Neural progenitor cell (in vitro differentiated cells): ENCODE data around the gene P4HA1. TPM values are rescaled to one million over a fixed set of nuclear protein-coding genes. Genes with fewer than 3 reads are reported as not detected.

Experiments
- DNase-seq: peaks from one replicate; pipeline ENCODE4 v3.0.0-alpha.2; 2016; ENCODE audit warnings: low spot score
- H2AFZ ChIP-seq: fragments of 200-600 bp; sonication (generic); replicated peaks from 2 replicates; pipeline ENCODE4 v1.6.1; 2016; ENCODE audit warnings: antibody characterized with exemption
- H3F3A ChIP-seq: fragments of 200-600 bp; sonication (generic); 2 replicates; pipeline ENCODE4 v1.6.1; 2016; ENCODE audit warnings: antibody characterized with exemption, low read depth
- H3K27ac ChIP-seq: fragments of 200-600 bp; sonication (generic); 2 replicates; pipeline ENCODE4 v1.5.1; 2016; ENCODE audit warnings: mild to moderate bottlenecking
- H3K27me3 ChIP-seq: fragments of 200-600 bp; sonication (generic); 2 replicates; pipeline ENCODE4 v1.6.1; 2016; ENCODE audit warnings: mild to moderate bottlenecking, moderate library complexity
- H3K36me3 ChIP-seq: fragments of 200-600 bp; sonication (generic); 2 replicates; pipeline ENCODE4 v1.5.1; 2016
- H3K4me1 ChIP-seq: fragments of 200-600 bp; sonication (generic); 2 replicates; pipeline ENCODE4 v1.6.1; 2016; ENCODE audit warnings: mixed run types
- H3K4me2 ChIP-seq: fragments of 200-600 bp; sonication (generic); 2 replicates; pipeline ENCODE4 v1.6.1; 2016
- H3K4me3 ChIP-seq: fragments of 200-600 bp; sonication (generic); 2 replicates; pipeline ENCODE4 v1.5.1; 2016
- H3K79me2 ChIP-seq: fragments of 200-600 bp; sonication (generic); 2 replicates; pipeline ENCODE4 v1.6.1; 2016; ENCODE audit warnings: low read depth
- H3K9ac ChIP-seq: fragments of 200-600 bp; sonication (generic); 2 replicates; pipeline ENCODE4 v1.6.1; 2016
- H3K9me3 ChIP-seq: fragments of 200-600 bp; sonication (generic); 2 replicates; pipeline ENCODE4 v1.5.1; 2016; ENCODE audit warnings: low read depth
- H4K20me1 ChIP-seq: fragments of 200-600 bp; sonication (generic); 2 replicates; pipeline ENCODE4 v1.6.1; 2016; ENCODE audit warnings: low read depth
- H3K27ac Mint-ChIP-seq: 3 replicates; pipeline ENCODE4 v1.8.0; 2021; ENCODE audit warnings: mixed read lengths
- H3K27me3 Mint-ChIP-seq: 2 replicates; pipeline ENCODE4 v1.8.0; 2022; ENCODE audit warnings: low read depth, mild to moderate bottlenecking, inconsistent platforms, moderate library complexity, mixed read lengths; ENCODE audit not compliant: insufficient read depth
- H3K36me3 Mint-ChIP-seq: 3 replicates; pipeline ENCODE4 v1.8.0; 2021; ENCODE audit warnings: mixed read lengths
- H3K4me1 Mint-ChIP-seq: 3 replicates; pipeline ENCODE4 v1.8.0; 2021; ENCODE audit warnings: mixed read lengths
- H3K4me3 Mint-ChIP-seq: 3 replicates; pipeline ENCODE4 v1.8.0; 2021; ENCODE audit warnings: mild to moderate bottlenecking, moderate library complexity, mixed read lengths
- H3K9me3 Mint-ChIP-seq: 3 replicates; pipeline ENCODE4 v1.8.0; 2020; ENCODE audit warnings: mixed read lengths
- CTCF ChIP-seq: fragments of 200-600 bp; sonication (generic); IDR thresholded peaks from 2 replicates; pipeline ENCODE4 v1.5.1; 2017; ENCODE audit warnings: antibody characterized with exemption, mild to moderate bottlenecking
- EZH2 ChIP-seq: fragments of 200-600 bp; sonication (generic); IDR thresholded peaks from 2 replicates; pipeline ENCODE4 v1.6.1; 2017; ENCODE audit warnings: antibody characterized with exemption, mild to moderate bottlenecking, moderate library complexity
- EZH2phosphoT487 ChIP-seq: fragments of 200-600 bp; sonication (generic); IDR thresholded peaks from 2 replicates; pipeline ENCODE4 v1.6.1; 2017; ENCODE audit warnings: antibody characterized with exemption
- small RNA-seq: library from RNA; depleted of rRNA; stranded (forward); fragments of <200 nt; gene quantifications from one replicate; pipeline ENCODE3, GENCODE V24; 2015
- total RNA-seq: library from RNA; depleted of rRNA; stranded (reverse); fragments of >200 nt; gene quantifications from 2 replicates; pipeline ENCODE4 v1.2.3, GENCODE V29; 2015; ENCODE audit warnings: low replicate concordance

P4HA1 gene
- total RNA-seq, 1 donor from 2014 or later = 200 TPM

- H3F3A ChIP-seq = no peaks in the 10 kb centered on the region
- Mint-ChIP-seq H3K27ac (no peak overlapping the region), H3K4me3 (no peak overlapping the region), H3K4me1 (no peaks in the 10 kb centered on the region), H3K9me3 (peaks cover 52% of the 10 kb centered on the region), H3K36me3 (peaks cover 7% of the 10 kb centered on the region), H3K27me3 (peaks cover 3% of the 10 kb centered on the region)
- no peak overlapping the region for H2AFZ ChIP-seq
- TF ChIP-seq CTCF = no peak
- no peak for TF ChIP-seq EZH2phosphoT487
- no peak for TF ChIP-seq EZH2
- H3K9ac ChIP-seq = no peak overlapping the region
- H3K4me1 ChIP-seq = no peaks in the 10 kb centered on the region
- no peaks in the 10 kb centered on the region for H3K27me3 ChIP-seq
- no peaks in the 10 kb centered on the region for H3K36me3 ChIP-seq
- no peak overlapping the region for H3K27ac ChIP-seq
- DNase-seq = no peak
- H3K79me2 ChIP-seq = no peaks in the 10 kb centered on the region
- H4K20me1 ChIP-seq = no peaks in the 10 kb centered on the region
- peaks cover 11% of the 10 kb centered on the region for H3K9me3 ChIP-seq
- H3K4me3 ChIP-seq = no peak overlapping the region
- no peak overlapping the region for H3K4me2 ChIP-seq
Observed at GRCh38 chr10:72979709-72980108, 117.0 kb downstream of the P4HA1 start.

DNA sequence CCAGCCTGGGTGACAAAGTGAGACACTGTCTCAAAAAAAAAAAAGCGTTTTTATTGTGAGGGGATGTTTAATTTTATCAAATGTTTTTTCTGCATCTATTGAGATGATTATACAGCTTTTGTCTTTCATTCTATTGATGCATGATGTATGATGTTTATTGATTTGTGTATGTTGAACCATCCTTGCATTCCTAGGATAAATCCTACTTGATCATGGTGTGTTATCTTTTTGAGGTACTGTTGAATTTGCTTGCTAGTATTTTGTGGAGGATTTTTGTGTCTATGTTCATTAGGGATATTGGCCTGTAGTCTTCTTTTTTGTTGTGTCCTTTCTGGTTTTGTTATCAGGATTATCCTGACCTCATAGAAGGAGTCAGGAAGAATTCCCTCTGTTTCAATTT, 119.8 kb downstream of the P4HA1 start:
- Histone ChIP-seq H3K79me2 (no peaks in the 10 kb centered on the region), H2AFZ (no peak overlapping the region), H3K4me3 (no peak overlapping the region), H3K9me3 (peaks cover 11% of the 10 kb centered on the region), H3K4me2 (no peak overlapping the region), H4K20me1 (no peaks in the 10 kb centered on the region), H3K36me3 (no peaks in the 10 kb centered on the region), H3K27ac (no peak overlapping the region), H3F3A (no peaks in the 10 kb centered on the region), H3K9ac (no peak overlapping the region), H3K4me1 (no peaks in the 10 kb centered on the region), H3K27me3 (no peaks in the 10 kb centered on the region)
- Mint-ChIP-seq H3K4me3 (no peak overlapping the region), H3K27me3 (peaks cover 3% of the 10 kb centered on the region), H3K27ac (no peak overlapping the region), H3K4me1 (no peaks in the 10 kb centered on the region), H3K9me3 (peaks cover 53% of the 10 kb centered on the region), H3K36me3 (peaks cover 7% of the 10 kb centered on the region)
- no peak for DNase-seq
- TF ChIP-seq EZH2 (no peak), EZH2phosphoT487 (no peak), CTCF (no peak)

Small RNA genes within 50 kb of the gene (small RNA-seq; reads per million reads assigned to genes)
- gene RF00019 (not detected), gene SNORA11F (3.1 reads per million, percentile 91 among the genes with 10 or more reads in this experiment)

Other genes starting within 250 kb of the P4HA1 start
- not detected in 2 replicates for gene OIT3, start 203.1 kb downstream of the P4HA1 start, total RNA-seq
- gene PLA2G12B, start 142.1 kb downstream of the P4HA1 start, total RNA-seq = 0.12 TPM in 1 of 2 replicates, not detected in the other
- gene NUDT13, start 13.6 kb upstream of the P4HA1 start, total RNA-seq = 2.4 and 3.0 TPM in 2 replicates
- gene ECD, start 71.1 kb upstream of the P4HA1 start, total RNA-seq = 36.0 and 44.0 TPM in 2 replicates
- 34.8 and 43.3 TPM in 2 replicates for gene FAM149B1, start 71.3 kb upstream of the P4HA1 start, total RNA-seq
- 50.8 and 58.0 TPM in 2 replicates for gene DNAJC9, start 150.4 kb upstream of the P4HA1 start, total RNA-seq
- gene MRPS16, start 155.8 kb upstream of the P4HA1 start, total RNA-seq = 77.0 and 82.3 TPM in 2 replicates